ENCODE measurements around the gene MCF2L2.

Gene MCF2L2

DNA sequence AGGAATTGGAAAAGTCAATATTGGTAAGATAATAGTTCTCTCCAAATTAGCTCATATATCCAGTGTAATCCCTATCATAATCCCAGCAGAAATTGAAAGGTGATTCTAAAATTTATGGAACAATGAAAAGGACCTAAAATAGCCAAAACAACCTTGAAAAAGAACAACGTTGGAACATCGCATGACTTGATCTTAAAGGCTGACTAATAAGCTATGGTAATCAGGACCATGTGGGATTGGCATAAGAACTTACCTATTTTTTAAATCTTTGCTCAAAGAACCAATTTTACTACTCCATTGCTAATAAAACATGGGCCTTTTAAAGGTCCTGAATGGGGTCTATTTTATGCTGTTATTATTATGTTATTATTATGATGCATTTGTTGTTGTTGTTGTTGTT is 134.5 kb downstream of the MCF2L2 start:
- no peak for DNase-seq (ENCODE audit: low spot score)

- no peak for DNase-seq (ENCODE audit: low spot score)
Observed at GRCh38 chr3:183291497-183292031, 136.9 kb downstream of the MCF2L2 start.

DNA sequence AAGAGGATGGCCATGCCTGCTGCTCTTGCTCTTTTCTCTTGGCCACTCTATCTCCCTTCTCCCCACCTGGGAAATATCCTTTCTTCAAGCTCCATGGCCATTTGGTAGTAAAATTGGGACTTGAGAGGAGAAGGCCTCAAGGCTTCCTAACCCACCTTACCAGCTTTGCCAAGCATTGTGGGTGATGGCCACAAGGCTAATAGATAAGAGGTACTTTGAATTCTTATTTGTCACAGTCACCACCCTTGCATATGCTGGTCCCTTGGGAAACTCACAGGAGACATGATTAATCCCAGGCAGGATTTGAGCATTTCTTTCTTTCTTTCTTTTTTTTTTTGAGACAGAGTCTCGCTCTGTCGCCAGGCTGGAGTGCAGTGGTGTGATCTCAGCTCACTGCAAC is 138.2 kb downstream of the MCF2L2 start:
- DNase-seq (ENCODE audit: low spot score), result no peak

DNA sequence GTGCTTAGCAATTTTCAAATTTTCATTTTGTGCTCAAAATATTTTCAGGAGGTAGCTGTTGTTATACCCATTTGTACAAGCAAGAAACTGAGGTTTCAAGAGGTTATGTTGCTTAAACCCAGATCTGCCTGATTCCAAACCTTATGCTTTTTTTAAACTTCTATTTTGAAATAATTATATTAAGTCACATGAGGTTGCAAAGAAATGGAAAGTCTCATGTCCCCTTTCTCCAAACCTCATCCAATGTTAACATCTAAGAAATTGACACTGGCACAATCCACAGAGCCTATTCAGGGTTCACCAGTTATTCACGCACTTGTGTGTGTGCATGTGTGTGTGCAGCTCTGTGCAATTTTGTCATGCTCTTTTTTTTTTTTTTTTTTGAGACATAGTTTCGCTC is 140.3 kb downstream of the MCF2L2 start:
- DNase-seq (ENCODE audit: low spot score), result no peak

DNA sequence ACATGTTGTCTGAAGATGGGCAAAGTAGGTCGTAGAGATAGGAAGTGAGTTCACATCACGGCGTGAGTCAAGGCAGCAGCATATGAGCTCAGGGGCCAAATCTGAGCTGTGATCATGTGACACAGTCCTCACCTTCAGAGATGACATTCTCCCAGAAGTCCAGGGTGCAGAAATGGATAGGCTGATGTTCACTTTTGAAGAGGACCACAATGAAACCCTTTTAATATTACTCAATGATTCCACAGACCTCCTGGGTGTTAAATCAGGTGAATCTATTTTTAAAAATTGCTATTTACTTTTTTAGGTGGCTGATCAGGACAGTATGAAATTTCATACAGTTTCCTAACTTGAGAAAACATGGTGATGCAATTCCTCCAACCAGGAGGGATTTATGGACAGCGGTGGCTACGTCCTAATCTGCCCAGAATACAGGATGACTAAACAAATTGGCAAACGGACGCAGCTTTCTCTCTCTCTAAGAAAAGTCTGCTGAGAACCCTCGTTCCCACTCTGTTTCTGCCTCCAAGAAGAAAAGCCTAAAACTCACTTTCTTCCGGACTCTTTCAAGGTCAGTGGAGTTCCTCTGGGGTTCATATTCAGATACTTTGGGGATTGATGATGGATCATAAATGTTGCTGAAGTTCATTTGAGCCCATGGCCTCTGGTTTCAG is 141.0 kb downstream of the MCF2L2 start:
- DNase-seq (ENCODE audit: low spot score), result no peak

GRCh38 chr3:183285828-183286457 is 142.5 kb downstream of the MCF2L2 start:
- peak; percentile 55 for DNase-seq (ENCODE audit: low spot score)

- DNase-seq (ENCODE audit: low spot score), result no peak
Observed at GRCh38 chr3:183285318-183285717, 143.1 kb downstream of the MCF2L2 start.

DNA sequence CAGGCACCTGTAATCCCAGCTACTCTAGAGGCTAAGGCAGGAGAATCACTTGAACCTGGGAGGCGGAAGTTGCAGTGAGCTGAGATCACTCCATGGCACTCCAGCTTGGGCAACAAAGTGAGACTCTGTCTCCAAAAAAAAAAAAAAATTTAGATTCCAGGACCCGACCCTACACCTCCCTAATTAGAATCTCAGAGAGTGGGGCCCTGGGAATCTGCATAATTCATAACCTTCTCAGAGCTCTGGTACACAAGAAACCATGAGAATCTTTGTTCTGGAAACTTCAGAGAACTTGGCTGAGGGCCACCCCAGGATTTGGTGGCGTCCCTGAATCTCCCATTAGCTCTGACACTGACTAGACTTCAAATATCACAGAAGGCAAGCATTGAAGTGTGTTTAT is 143.8 kb downstream of the MCF2L2 start:
- no peak for DNase-seq (ENCODE audit: low spot score)

DNA sequence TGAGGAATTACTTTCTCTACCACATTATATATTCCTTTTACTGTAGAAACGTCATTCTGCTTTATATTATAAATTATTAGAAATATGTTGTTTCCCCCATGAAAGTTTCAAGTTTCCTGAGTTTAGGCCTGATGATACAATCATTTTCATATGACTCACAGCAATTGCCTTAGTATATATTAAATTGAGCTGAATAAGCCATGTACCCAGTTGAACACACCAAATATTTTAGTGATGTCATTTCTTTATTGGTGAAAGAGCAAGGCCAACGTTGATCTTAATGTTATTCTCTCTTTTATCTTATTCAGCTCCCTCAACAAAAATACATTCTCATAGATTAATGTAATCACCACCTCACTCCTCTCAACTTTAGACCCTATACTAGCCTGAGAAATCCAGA is 144.5 kb downstream of the MCF2L2 start:
- DNase-seq (ENCODE audit: low spot score), result no peak

DNA sequence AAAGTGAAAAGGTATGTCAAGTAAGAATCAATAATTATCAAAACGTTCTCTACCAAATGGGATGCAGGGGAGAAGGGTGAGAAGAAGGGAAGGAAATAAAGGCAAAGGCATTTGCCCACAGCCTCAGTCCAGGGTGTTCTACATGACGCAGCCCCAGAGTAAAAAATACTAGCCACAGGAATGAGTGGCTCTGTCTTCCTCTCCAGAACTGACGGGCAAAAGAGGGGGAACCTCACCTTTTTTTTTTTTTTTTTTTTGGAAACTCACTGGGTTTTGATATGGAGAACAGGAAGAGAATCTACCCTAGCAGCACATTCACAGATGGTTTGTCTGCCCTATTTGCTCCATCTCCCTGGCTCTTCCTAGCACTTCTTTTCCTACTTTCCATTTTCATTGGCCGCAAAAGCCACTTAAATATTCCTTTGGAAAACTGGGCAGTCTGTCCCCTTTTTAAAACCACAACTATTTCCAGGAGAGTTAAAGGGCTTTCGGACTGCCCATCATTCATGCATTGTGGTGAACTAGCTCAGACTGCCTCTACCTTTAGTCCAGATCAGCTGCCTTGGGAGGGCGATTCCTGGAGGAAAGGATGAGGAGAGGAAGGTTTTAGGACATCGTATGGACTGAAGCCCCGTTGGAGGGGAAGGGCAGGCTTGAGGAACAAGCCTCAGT is 147.2 kb downstream of the MCF2L2 start:
- DNase-seq (ENCODE audit: low spot score), result no peak

- no peak for DNase-seq (ENCODE audit: low spot score)
Observed at GRCh38 chr3:183279371-183279770, 149.0 kb downstream of the MCF2L2 start.

GRCh38 chr3:183278479-183279088 is 149.8 kb downstream of the MCF2L2 start:
- no peak for DNase-seq (ENCODE audit: low spot score)

GRCh38 chr3:183277260-183277659 is 151.2 kb downstream of the MCF2L2 start:
- DNase-seq (ENCODE audit: low spot score), result no peak

DNA sequence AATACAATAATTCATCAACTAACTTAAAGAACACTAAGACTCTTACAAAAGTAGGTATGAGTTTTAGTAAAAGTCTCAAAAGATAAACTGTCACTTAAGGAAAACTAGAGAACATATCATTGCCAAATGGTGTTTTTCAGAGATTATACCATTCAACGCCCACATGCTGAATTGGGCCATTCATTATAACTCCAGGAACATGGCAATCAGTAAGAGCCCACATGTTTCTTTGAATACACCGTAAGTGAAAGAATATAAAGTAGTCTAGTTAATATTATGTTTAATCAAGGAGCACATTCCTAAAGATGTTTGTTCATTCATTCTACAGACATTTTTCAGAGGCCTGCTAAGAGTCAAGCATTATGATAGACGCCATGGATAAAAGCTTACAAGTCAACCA is 152.5 kb downstream of the MCF2L2 start:
- no peak for DNase-seq (ENCODE audit: low spot score)

GRCh38 chr3:183275418-183275817 is 153.0 kb downstream of the MCF2L2 start:
- no peak for DNase-seq (ENCODE audit: low spot score)

DNA sequence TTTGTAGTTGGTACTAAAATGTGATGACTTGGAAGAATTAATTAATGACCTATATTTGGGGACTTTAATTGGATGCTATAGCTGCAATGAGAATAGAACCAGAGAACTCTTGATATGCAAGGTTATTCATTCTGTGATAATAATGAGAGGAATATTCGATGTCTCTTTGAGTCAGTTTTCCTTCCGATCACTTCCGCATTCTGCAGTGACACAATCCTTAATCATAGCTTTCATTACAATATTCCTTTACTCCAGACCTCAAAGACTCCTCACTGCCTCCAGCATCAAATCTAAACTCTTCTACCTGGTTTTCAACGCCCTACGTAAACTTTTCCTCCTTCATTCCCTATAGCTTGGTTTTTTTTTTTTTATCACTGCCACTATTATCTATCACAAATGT is 153.8 kb downstream of the MCF2L2 start:
- no peak for DNase-seq (ENCODE audit: low spot score)

GRCh38 chr3:183272791-183273190 is 155.6 kb downstream of the MCF2L2 start:
- DNase-seq (ENCODE audit: low spot score), result no peak

- DNase-seq (ENCODE audit: low spot score), result no peak
Observed at GRCh38 chr3:183272142-183272541, 156.3 kb downstream of the MCF2L2 start.

GRCh38 chr3:183270344-183270743 is 158.1 kb downstream of the MCF2L2 start:
- DNase-seq (ENCODE audit: low spot score), result no peak

- no peak for DNase-seq (ENCODE audit: low spot score)
Observed at GRCh38 chr3:183269345-183269744, 159.1 kb downstream of the MCF2L2 start.

- no peak for DNase-seq (ENCODE audit: low spot score)
Observed at GRCh38 chr3:183268366-183268765, 160.1 kb downstream of the MCF2L2 start.

GRCh38 chr3:183267140-183267539 is 161.3 kb downstream of the MCF2L2 start:
- no peak for DNase-seq (ENCODE audit: low spot score)

- no peak for DNase-seq (ENCODE audit: low spot score)
Observed at GRCh38 chr3:183266454-183266853, 162.0 kb downstream of the MCF2L2 start.
